Inferior parietal cortex (tissue), 1 donor: Measurements from ENCODE around the gene STXBP5.

ENCODE experiments used
- DNase-seq: peaks from one replicate; pipeline ENCODE4 v3.0.0-alpha.2; 2016; ENCODE audit errors: extremely low spot score

Gene STXBP5

GRCh38 chr6:147204060-147204785, at the start of gene STXBP5:
STXBP5 (plus strand) TSS chr6:147204417; CDS start chr6:147204533, 116 bp downstream.
- DNase-seq, result no peak

GRCh38 chr6:147154454-147154853, 49.8 kb upstream of the STXBP5 start:
- no peak for DNase-seq

GRCh38 chr6:147156218-147156617, 48.0 kb upstream of the STXBP5 start:
- no peak for DNase-seq

GRCh38 chr6:147156799-147157382, 47.3 kb upstream of the STXBP5 start:
- DNase-seq, result no peak

- no peak for DNase-seq
Observed at GRCh38 chr6:147157930-147158329, 46.3 kb upstream of the STXBP5 start.

- DNase-seq, result no peak
Observed at GRCh38 chr6:147158881-147159280, 45.3 kb upstream of the STXBP5 start.

- DNase-seq, result no peak
Observed at GRCh38 chr6:147159536-147160374, 44.5 kb upstream of the STXBP5 start.

- no peak for DNase-seq
Observed at GRCh38 chr6:147160593-147160992, 43.6 kb upstream of the STXBP5 start.

GRCh38 chr6:147161253-147161973, 42.8 kb upstream of the STXBP5 start:
- no peak for DNase-seq

- DNase-seq, result no peak
Observed at GRCh38 chr6:147161974-147162495, 42.2 kb upstream of the STXBP5 start.

- no peak for DNase-seq
Observed at GRCh38 chr6:147164761-147165160, 39.5 kb upstream of the STXBP5 start.

GRCh38 chr6:147166360-147166944, 37.8 kb upstream of the STXBP5 start:
- no peak for DNase-seq

- no peak for DNase-seq
Observed at GRCh38 chr6:147166992-147167391, 37.2 kb upstream of the STXBP5 start.

- DNase-seq, result peak; percentile 42
Observed at GRCh38 chr6:147167576-147168461, 36.4 kb upstream of the STXBP5 start.

GRCh38 chr6:147169529-147169928, 34.7 kb upstream of the STXBP5 start:
- DNase-seq, result no peak

GRCh38 chr6:147170269-147170668, 33.9 kb upstream of the STXBP5 start:
- DNase-seq, result no peak

GRCh38 chr6:147173140-147173539, 31.1 kb upstream of the STXBP5 start:
- DNase-seq, result no peak

- no peak for DNase-seq
Observed at GRCh38 chr6:147173675-147174308, 30.4 kb upstream of the STXBP5 start.

- DNase-seq, result no peak
Observed at GRCh38 chr6:147176795-147177194, 27.4 kb upstream of the STXBP5 start.

- no peak for DNase-seq
Observed at GRCh38 chr6:147177286-147177685, 26.9 kb upstream of the STXBP5 start.
